C4-2B (cell line): ENCODE measurements around the gene TBCE.

Experiments used
- H3K27ac ChIP-seq: fragments of 450-650 bp; 2 replicates; pipeline ENCODE4 v1.5.1; 2017
- ZFX ChIP-seq: fragments of 450-650 bp; IDR thresholded peaks from 2 replicates; pipeline ENCODE4 v1.6.1; 2017
- TF ChIP-seq, protein P1 (sequence below): fragments of 450-650 bp; conservative IDR thresholded peaks from 2 replicates; pipeline ENCODE4 v1.5.1; 2017; ENCODE audit warnings: mild to moderate bottlenecking

Gene TBCE

DNA sequence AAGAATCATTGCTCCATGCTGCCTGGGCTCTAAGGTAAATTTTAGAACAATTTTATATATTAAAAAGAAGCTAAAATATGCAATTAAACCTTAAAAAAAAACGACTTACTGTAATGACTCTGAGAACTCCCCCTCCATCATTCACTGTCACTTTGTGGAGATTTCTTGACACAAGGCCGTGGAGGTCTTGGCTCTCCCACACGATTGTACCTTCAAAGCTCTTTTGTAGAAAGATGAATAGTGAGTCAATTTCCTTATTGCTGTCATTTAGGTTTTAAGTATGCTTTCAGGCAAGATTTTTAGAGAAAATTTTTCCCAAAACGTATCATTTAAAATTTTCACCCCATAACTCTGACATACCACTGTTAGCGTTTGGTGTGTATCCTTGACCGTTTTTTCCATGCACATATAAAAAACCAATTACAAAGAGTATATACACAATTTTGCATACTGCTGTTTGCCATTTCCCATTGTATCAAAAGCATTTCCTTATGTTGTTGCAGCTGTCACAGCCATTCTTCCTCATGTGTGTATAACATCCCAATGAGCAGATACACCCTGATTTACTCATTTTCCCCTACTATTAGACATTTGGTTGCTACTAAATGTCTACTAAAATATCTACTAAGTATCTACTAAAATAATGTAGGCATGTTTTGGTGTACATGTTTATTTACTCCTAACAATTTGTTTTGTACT lies 103.7 kb downstream of the TBCE start:
- H3K27ac ChIP-seq: no peak overlapping the region
- TF ChIP-seq, protein P1, sequence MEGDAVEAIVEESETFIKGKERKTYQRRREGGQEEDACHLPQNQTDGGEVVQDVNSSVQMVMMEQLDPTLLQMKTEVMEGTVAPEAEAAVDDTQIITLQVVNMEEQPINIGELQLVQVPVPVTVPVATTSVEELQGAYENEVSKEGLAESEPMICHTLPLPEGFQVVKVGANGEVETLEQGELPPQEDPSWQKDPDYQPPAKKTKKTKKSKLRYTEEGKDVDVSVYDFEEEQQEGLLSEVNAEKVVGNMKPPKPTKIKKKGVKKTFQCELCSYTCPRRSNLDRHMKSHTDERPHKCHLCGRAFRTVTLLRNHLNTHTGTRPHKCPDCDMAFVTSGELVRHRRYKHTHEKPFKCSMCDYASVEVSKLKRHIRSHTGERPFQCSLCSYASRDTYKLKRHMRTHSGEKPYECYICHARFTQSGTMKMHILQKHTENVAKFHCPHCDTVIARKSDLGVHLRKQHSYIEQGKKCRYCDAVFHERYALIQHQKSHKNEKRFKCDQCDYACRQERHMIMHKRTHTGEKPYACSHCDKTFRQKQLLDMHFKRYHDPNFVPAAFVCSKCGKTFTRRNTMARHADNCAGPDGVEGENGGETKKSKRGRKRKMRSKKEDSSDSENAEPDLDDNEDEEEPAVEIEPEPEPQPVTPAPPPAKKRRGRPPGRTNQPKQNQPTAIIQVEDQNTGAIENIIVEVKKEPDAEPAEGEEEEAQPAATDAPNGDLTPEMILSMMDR: no peak
- TF ChIP-seq ZFX: no peak

DNA sequence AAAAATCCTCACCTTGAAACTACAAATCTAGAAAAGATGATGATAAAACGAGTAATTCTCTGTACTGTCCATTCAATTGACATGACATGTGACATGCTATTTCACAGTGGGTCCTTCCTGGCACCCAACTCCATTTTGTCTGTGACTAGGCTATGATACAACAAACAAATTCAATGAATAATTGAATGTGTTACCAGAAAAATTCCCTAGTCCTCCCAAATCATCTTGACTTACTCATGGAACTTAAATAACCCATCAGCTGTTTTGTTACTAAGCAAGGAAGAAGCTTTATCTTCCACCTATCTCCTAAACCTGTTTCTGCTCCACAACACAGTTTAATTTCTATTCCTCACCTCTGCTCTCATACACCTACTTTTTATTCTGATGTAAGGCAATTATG lies 106.6 kb downstream of the TBCE start:
- no peak overlapping the region for H3K27ac ChIP-seq
- TF ChIP-seq, protein P1: no peak
- TF ChIP-seq ZFX: no peak

DNA sequence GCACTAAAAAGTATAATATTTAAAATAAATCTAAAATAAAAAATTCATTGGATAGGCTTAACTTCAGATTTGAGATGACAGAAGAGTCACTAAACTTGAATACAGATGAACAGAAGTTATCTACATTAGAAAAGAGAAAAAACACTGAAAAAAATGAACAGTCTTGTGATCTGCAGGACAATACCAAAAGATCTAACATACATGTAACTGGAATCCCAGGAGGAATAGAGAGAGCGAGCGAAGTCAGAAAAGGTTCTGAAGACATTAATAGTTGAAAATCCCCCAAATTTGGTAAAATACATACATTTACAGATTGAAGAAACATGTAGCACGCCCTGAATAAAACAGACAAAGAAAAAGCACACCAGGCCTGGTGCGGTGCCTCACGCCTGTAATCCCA lies 115.9 kb downstream of the TBCE start:
- no peak overlapping the region for H3K27ac ChIP-seq
- TF ChIP-seq, protein P1: no peak
- no peak for TF ChIP-seq ZFX

DNA sequence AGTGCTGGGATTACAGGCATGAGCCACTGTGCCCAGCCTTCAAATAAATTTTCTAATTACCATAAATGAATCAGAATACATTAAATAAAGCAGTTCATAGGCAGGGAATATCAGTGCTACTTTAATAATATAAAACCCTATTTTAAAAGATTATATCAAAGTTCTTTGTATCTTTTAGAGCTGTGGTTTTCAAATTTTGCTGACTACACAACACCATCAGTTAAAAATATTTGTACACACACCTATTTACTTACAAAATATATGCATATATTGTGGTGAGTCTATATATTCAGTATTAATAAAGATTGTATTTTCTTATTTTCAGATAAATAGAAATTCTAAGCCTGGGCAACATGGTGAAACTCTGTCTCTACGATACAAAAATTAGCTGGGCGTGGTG lies 118.3 kb downstream of the TBCE start:
- H3K27ac ChIP-seq: no peak overlapping the region
- TF ChIP-seq, protein P1: no peak
- no peak for TF ChIP-seq ZFX

DNA sequence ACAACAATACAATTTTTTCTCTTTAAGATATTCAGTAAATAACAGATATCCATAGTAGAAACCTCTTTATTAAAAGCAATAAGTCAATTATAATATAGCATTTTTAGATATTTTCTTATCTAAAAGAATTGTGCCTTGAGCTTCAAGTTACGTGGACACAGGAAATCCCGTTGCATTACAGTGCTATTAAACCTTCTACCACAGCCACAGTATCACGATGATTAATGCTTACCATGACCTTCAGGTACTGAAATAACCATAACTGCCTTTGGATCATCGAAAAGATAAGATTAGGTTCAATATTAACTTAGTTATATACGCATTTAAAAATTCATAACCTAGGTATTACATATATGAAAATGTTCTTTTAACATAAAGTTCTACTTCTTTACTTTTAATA lies 119.1 kb downstream of the TBCE start:
- TF ChIP-seq ZFX: no peak
- TF ChIP-seq, protein P1: no peak

DNA sequence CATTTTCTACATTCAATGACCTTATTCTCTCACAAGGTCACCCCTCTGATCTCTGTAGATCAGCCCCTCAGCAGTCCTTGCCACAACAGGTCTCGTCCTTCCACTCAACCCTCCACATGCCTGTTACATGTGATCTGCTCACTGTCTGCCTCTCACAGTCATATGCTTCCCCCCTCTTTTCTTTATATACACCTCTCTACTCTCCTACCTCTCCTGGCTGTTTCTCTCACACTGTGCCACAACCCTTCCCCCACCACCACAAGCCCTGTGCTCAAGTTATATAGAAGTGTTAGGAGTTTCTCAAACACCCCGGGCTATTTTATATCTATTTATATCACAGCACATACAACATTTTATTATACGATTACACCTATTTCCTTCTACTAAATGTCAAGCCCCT lies 124.4 kb downstream of the TBCE start:
- H3K27ac ChIP-seq: no peak overlapping the region
- TF ChIP-seq, protein P1: no peak
- no peak for TF ChIP-seq ZFX

More for the DNA sequence above, 119.1 kb downstream of the TBCE start:
- no peak overlapping the region for H3K27ac ChIP-seq

DNA sequence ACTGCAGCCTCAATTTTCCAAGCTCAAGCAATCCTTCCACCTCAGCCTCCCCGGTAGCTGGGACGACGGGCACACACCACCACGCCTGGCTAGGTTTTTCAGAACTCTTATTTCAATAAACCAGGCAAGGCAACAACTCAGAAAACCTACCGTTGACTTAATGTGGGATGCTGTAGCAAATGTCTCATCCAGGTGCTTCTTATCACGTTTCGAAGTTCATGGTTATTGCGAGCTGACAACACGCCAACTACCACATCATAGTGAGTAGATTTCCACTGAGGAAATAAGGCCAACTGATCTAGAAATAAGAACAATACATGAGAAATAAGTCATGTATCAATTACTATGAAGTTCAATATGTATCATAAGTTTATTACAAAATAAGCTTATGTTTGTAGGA lies 127.3 kb downstream of the TBCE start:
- TF ChIP-seq ZFX: no peak
- TF ChIP-seq, protein P1: no peak
- H3K27ac ChIP-seq: no peak overlapping the region
